ENCODE results near the gene PLCH2.

Gene PLCH2

GRCh38 chr1:2509589-2509988 is 33.5 kb downstream of the PLCH2 start:
- WGBS (ENCODE audit: extremely low coverage, insufficient coverage, low lambda C conversion rate) = no CpG with 5 or more reads among the region's 11 CpGs
- H3K4me2 ChIP-seq (ENCODE audit: low read length) = no peak overlapping the region
- no peak overlapping the region for H2BK5ac ChIP-seq (ENCODE audit: low read length)
- peaks cover 10% of the 10 kb centered on the region for H3K36me3 ChIP-seq (ENCODE audit: control insufficient read depth, insufficient read depth, low read length)
- H3K4me1 ChIP-seq (ENCODE audit: control insufficient read depth, low read depth, low read length) = no peaks in the 10 kb centered on the region
- H3K4me3 ChIP-seq (ENCODE audit: low read length) = no peak overlapping the region
- no peaks in the 10 kb centered on the region for H3K27me3 ChIP-seq (ENCODE audit: insufficient read depth, low read length, poor library complexity)
- H3K23ac ChIP-seq (ENCODE audit: low read length) = no peak overlapping the region
- no peak overlapping the region for H3K4ac ChIP-seq (ENCODE audit: low read depth, low read length)
- H2BK15ac ChIP-seq (replicated peaks; ENCODE audit: low read depth) = no peak overlapping the region
- H3K79me1 ChIP-seq (ENCODE audit: low read length) = no peaks in the 10 kb centered on the region
- H3K27ac ChIP-seq (ENCODE audit: low read depth, low read length) = no peak overlapping the region
- DNase-seq = no peak
- H2BK120ac ChIP-seq (ENCODE audit: low read depth, low read length) = no peak overlapping the region
- H4K8ac ChIP-seq (ENCODE audit: low read depth, low read length) = no peak overlapping the region
- no peak overlapping the region for H3K18ac ChIP-seq (ENCODE audit: low read length)
- H3K56ac ChIP-seq (ENCODE audit: low read length) = no peak overlapping the region
- no peak overlapping the region for H4K5ac ChIP-seq (ENCODE audit: low read length)
- no peaks in the 10 kb centered on the region for H3K79me2 ChIP-seq (ENCODE audit: control insufficient read depth, insufficient read depth, low read length)
- H3K9ac ChIP-seq (ENCODE audit: low read length) = no peak overlapping the region
- no peak overlapping the region for H2AK5ac ChIP-seq (ENCODE audit: low read length)

GRCh38 chr1:2510366-2511155 is 34.5 kb downstream of the PLCH2 start:
- H3K36me3 ChIP-seq (ENCODE audit: control insufficient read depth, insufficient read depth, low read length) = peaks cover 10% of the 10 kb centered on the region
- H3K27me3 ChIP-seq (ENCODE audit: insufficient read depth, low read length, poor library complexity) = no peaks in the 10 kb centered on the region
- no peak overlapping the region for H3K4me3 ChIP-seq (ENCODE audit: low read length)
- H3K9ac ChIP-seq (ENCODE audit: low read length) = no peak overlapping the region
- no peak overlapping the region for H3K56ac ChIP-seq (ENCODE audit: low read length)
- no peaks in the 10 kb centered on the region for H3K79me2 ChIP-seq (ENCODE audit: control insufficient read depth, insufficient read depth, low read length)
- no peak overlapping the region for H4K8ac ChIP-seq (ENCODE audit: low read depth, low read length)
- H2AK5ac ChIP-seq (ENCODE audit: low read length) = no peak overlapping the region
- no peak overlapping the region for H2BK5ac ChIP-seq (ENCODE audit: low read length)
- no peak overlapping the region for H4K5ac ChIP-seq (ENCODE audit: low read length)
- H3K27ac ChIP-seq (ENCODE audit: low read depth, low read length) = no peak overlapping the region
- no CpG with 5 or more reads among the region's 27 CpGs for WGBS (ENCODE audit: extremely low coverage, insufficient coverage, low lambda C conversion rate)
- H3K4me2 ChIP-seq (ENCODE audit: low read length) = no peak overlapping the region
- H3K18ac ChIP-seq (ENCODE audit: low read length) = no peak overlapping the region
- H3K23ac ChIP-seq (ENCODE audit: low read length) = no peak overlapping the region
- no peak overlapping the region for H2BK120ac ChIP-seq (ENCODE audit: low read depth, low read length)
- H3K4ac ChIP-seq (ENCODE audit: low read depth, low read length) = no peak overlapping the region
- H3K4me1 ChIP-seq (ENCODE audit: control insufficient read depth, low read depth, low read length) = no peaks in the 10 kb centered on the region
- DNase-seq = no peak
- no peak overlapping the region for H2BK15ac ChIP-seq (replicated peaks; ENCODE audit: low read depth)
- no peaks in the 10 kb centered on the region for H3K79me1 ChIP-seq (ENCODE audit: low read length)

GRCh38 chr1:2512862-2513421 is 36.9 kb downstream of the PLCH2 start:
- peaks cover 11% of the 10 kb centered on the region for H3K36me3 ChIP-seq (ENCODE audit: control insufficient read depth, insufficient read depth, low read length)
- H3K27ac ChIP-seq (ENCODE audit: low read depth, low read length) = no peak overlapping the region
- no peaks in the 10 kb centered on the region for H3K79me1 ChIP-seq (ENCODE audit: low read length)
- H3K9ac ChIP-seq (ENCODE audit: low read length) = no peak overlapping the region
- H2BK15ac ChIP-seq (replicated peaks; ENCODE audit: low read depth) = no peak overlapping the region
- DNase-seq = no peak
- no peaks in the 10 kb centered on the region for H3K4me1 ChIP-seq (ENCODE audit: control insufficient read depth, low read depth, low read length)
- H3K23ac ChIP-seq (ENCODE audit: low read length) = no peak overlapping the region
- H3K56ac ChIP-seq (ENCODE audit: low read length) = no peak overlapping the region
- no peak overlapping the region for H3K18ac ChIP-seq (ENCODE audit: low read length)
- H3K4me2 ChIP-seq (ENCODE audit: low read length) = no peak overlapping the region
- no peak overlapping the region for H2BK5ac ChIP-seq (ENCODE audit: low read length)
- no peaks in the 10 kb centered on the region for H3K79me2 ChIP-seq (ENCODE audit: control insufficient read depth, insufficient read depth, low read length)
- no CpG with 5 or more reads among the region's 31 CpGs for WGBS (ENCODE audit: extremely low coverage, insufficient coverage, low lambda C conversion rate)
- no peak overlapping the region for H3K4ac ChIP-seq (ENCODE audit: low read depth, low read length)
- no peak overlapping the region for H2AK5ac ChIP-seq (ENCODE audit: low read length)
- H4K5ac ChIP-seq (ENCODE audit: low read length) = no peak overlapping the region
- no peaks in the 10 kb centered on the region for H3K27me3 ChIP-seq (ENCODE audit: insufficient read depth, low read length, poor library complexity)
- H3K4me3 ChIP-seq (ENCODE audit: low read length) = no peak overlapping the region
- H4K8ac ChIP-seq (ENCODE audit: low read depth, low read length) = no peak overlapping the region
- no peak overlapping the region for H2BK120ac ChIP-seq (ENCODE audit: low read depth, low read length)

GRCh38 chr1:2513939-2514652 is 38.0 kb downstream of the PLCH2 start:
- H3K4me1 ChIP-seq (ENCODE audit: control insufficient read depth, low read depth, low read length) = no peaks in the 10 kb centered on the region
- H3K23ac ChIP-seq (ENCODE audit: low read length) = no peak overlapping the region
- DNase-seq = no peak
- H4K8ac ChIP-seq (ENCODE audit: low read depth, low read length) = no peak overlapping the region
- no peak overlapping the region for H2BK5ac ChIP-seq (ENCODE audit: low read length)
- no peak overlapping the region for H3K18ac ChIP-seq (ENCODE audit: low read length)
- no peak overlapping the region for H3K4me3 ChIP-seq (ENCODE audit: low read length)
- H2BK15ac ChIP-seq (replicated peaks; ENCODE audit: low read depth) = no peak overlapping the region
- H3K9ac ChIP-seq (ENCODE audit: low read length) = no peak overlapping the region
- H3K4me2 ChIP-seq (ENCODE audit: low read length) = no peak overlapping the region
- no peak overlapping the region for H2AK5ac ChIP-seq (ENCODE audit: low read length)
- peaks cover 8% of the 10 kb centered on the region for H3K36me3 ChIP-seq (ENCODE audit: control insufficient read depth, insufficient read depth, low read length)
- no CpG with 5 or more reads among the region's 43 CpGs for WGBS (ENCODE audit: extremely low coverage, insufficient coverage, low lambda C conversion rate)
- H3K79me1 ChIP-seq (ENCODE audit: low read length) = no peaks in the 10 kb centered on the region
- no peak overlapping the region for H3K4ac ChIP-seq (ENCODE audit: low read depth, low read length)
- H3K56ac ChIP-seq (ENCODE audit: low read length) = no peak overlapping the region
- H4K5ac ChIP-seq (ENCODE audit: low read length) = no peak overlapping the region
- no peaks in the 10 kb centered on the region for H3K79me2 ChIP-seq (ENCODE audit: control insufficient read depth, insufficient read depth, low read length)
- no peaks in the 10 kb centered on the region for H3K27me3 ChIP-seq (ENCODE audit: insufficient read depth, low read length, poor library complexity)
- no peak overlapping the region for H2BK120ac ChIP-seq (ENCODE audit: low read depth, low read length)
- H3K27ac ChIP-seq (ENCODE audit: low read depth, low read length) = no peak overlapping the region

- no CpG with 5 or more reads among the region's 45 CpGs for WGBS (ENCODE audit: extremely low coverage, insufficient coverage, low lambda C conversion rate)
Measured at GRCh38 chr1:2514863-2515762, 39.0 kb downstream of the PLCH2 start.

More at GRCh38 chr1:2514863-2515762, 39.0 kb downstream of the PLCH2 start:
- H3K9ac ChIP-seq (ENCODE audit: low read length) = no peak overlapping the region
- no peak overlapping the region for H2AK5ac ChIP-seq (ENCODE audit: low read length)
- H2BK5ac ChIP-seq (ENCODE audit: low read length) = no peak overlapping the region
- H3K18ac ChIP-seq (ENCODE audit: low read length) = no peak overlapping the region
- no peak overlapping the region for H3K4me2 ChIP-seq (ENCODE audit: low read length)
- H3K36me3 ChIP-seq (ENCODE audit: control insufficient read depth, insufficient read depth, low read length) = peaks cover 6% of the 10 kb centered on the region
- no peaks in the 10 kb centered on the region for H3K79me1 ChIP-seq (ENCODE audit: low read length)
- H2BK15ac ChIP-seq (replicated peaks; ENCODE audit: low read depth) = no peak overlapping the region
- H3K4ac ChIP-seq (ENCODE audit: low read depth, low read length) = no peak overlapping the region
- H4K8ac ChIP-seq (ENCODE audit: low read depth, low read length) = no peak overlapping the region
- DNase-seq = no peak
- H3K79me2 ChIP-seq (ENCODE audit: control insufficient read depth, insufficient read depth, low read length) = no peaks in the 10 kb centered on the region
- H3K56ac ChIP-seq (ENCODE audit: low read length) = no peak overlapping the region
- H3K4me1 ChIP-seq (ENCODE audit: control insufficient read depth, low read depth, low read length) = no peaks in the 10 kb centered on the region
- H3K23ac ChIP-seq (ENCODE audit: low read length) = no peak overlapping the region
- no peak overlapping the region for H3K27ac ChIP-seq (ENCODE audit: low read depth, low read length)
- H3K4me3 ChIP-seq (ENCODE audit: low read length) = no peak overlapping the region
- H3K27me3 ChIP-seq (ENCODE audit: insufficient read depth, low read length, poor library complexity) = no peaks in the 10 kb centered on the region
- no peak overlapping the region for H2BK120ac ChIP-seq (ENCODE audit: low read depth, low read length)
- no peak overlapping the region for H4K5ac ChIP-seq (ENCODE audit: low read length)
